ENCODE measurements around the gene CDK10. TPM values are rescaled to one million over a fixed set of nuclear protein-coding genes. Genes with fewer than 3 reads are reported as not detected.

Gene CDK10
- total and polyA plus RNA-seq, 9 of the 15 experiments (the other 6 are each of a cell fraction or from before 2014, with no cell fraction given), result 2.0 to 85.1 (median 40.1) TPM

DNA sequence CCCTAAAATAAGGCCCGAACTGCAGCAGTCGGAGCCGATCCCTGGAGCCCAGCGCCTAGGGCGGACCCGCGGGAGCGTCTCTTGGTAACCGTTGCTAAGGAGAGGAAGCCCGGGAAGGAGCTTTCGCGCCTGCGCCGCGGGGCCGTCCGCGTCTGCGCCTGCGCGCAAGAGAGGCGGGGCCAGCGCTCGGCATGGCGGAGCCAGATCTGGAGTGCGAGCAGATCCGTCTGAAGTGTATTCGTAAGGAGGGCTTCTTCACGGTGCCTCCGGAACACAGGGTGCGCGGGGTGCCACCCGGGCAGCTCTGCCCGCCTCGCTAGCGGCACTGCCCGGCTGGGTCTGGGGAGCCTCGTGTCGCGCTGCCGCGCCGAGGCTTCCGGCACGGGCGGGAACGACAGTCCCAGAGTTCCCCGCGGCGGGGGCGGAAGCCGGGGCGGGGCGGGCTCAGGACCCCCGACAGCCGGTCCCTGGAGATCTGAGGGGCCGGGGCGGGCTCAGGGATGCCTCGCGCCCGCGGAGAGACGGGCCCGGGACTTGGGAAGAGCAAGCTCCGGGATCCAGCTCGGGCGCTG is at the start of gene CDK10 (continued):
- TF ChIP-seq SRF (CRISPR knock-in tag; IDR thresholded peaks at IDR 0.05) (peak in 1 of 2 experiments; percentile 78; a peak in 2 of 4 replicates), TCF3 (CRISPR knock-in tag; IDR thresholded peaks at IDR 0.05) (no peak), JUN (IDR thresholded peaks at IDR 0.05; ENCODE audit: borderline replicate concordance, low read depth, low read length) (no peak), JUN (CRISPR knock-in tag; IDR thresholded peaks at IDR 0.05; ENCODE audit: borderline replicate concordance) (0 out of 2 replicates have a peak, but pooled peaks have one; percentile 49), KDM1A (IDR thresholded peaks at IDR 0.05) (no peak), MAFF (IDR thresholded peaks at IDR 0.05; ENCODE audit: low read length) (no peak), RAD21 (CRISPR knock-in tag; conservative IDR thresholded peaks at IDR 0.05 in 1 of 2, IDR thresholded peaks at IDR 0.05 in 1 of 2) (no peak), RBM22 (IDR thresholded peaks at IDR 0.05; ENCODE audit: low read depth, low read length, poor library complexity, severe bottlenecking) (peak; percentile 99), ZNF184 (CRISPR knock-in tag; IDR thresholded peaks at IDR 0.05) (no peak), ASH1L (IDR thresholded peaks at IDR 0.05; ENCODE audit: borderline replicate concordance, low read depth, partially characterized antibody) (no peak), PYGO2 (tag; IDR thresholded peaks at IDR 0.05) (no peak), ARHGAP35 (IDR thresholded peaks at IDR 0.05; ENCODE audit: partially characterized antibody) (no peak)
- TF ChIP-seq, protein P1, sequence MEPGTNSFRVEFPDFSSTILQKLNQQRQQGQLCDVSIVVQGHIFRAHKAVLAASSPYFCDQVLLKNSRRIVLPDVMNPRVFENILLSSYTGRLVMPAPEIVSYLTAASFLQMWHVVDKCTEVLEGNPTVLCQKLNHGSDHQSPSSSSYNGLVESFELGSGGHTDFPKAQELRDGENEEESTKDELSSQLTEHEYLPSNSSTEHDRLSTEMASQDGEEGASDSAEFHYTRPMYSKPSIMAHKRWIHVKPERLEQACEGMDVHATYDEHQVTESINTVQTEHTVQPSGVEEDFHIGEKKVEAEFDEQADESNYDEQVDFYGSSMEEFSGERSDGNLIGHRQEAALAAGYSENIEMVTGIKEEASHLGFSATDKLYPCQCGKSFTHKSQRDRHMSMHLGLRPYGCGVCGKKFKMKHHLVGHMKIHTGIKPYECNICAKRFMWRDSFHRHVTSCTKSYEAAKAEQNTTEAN (CRISPR knock-in tag; IDR thresholded peaks at IDR 0.05), result no peak
- TF ChIP-seq, protein P2, sequence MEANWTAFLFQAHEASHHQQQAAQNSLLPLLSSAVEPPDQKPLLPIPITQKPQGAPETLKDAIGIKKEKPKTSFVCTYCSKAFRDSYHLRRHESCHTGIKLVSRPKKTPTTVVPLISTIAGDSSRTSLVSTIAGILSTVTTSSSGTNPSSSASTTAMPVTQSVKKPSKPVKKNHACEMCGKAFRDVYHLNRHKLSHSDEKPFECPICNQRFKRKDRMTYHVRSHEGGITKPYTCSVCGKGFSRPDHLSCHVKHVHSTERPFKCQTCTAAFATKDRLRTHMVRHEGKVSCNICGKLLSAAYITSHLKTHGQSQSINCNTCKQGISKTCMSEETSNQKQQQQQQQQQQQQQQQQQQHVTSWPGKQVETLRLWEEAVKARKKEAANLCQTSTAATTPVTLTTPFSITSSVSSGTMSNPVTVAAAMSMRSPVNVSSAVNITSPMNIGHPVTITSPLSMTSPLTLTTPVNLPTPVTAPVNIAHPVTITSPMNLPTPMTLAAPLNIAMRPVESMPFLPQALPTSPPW (CRISPR knock-in tag; IDR thresholded peaks at IDR 0.05), result peak; percentile 75
